AG08396 (cell line): ENCODE results near the gene KLHL26.

Experiments used
- DNase-seq: peaks from one replicate; pipeline ENCODE4 v3.0.0; 2012; ENCODE audit warnings: low spot score, mixed read lengths

Gene KLHL26

DNA sequence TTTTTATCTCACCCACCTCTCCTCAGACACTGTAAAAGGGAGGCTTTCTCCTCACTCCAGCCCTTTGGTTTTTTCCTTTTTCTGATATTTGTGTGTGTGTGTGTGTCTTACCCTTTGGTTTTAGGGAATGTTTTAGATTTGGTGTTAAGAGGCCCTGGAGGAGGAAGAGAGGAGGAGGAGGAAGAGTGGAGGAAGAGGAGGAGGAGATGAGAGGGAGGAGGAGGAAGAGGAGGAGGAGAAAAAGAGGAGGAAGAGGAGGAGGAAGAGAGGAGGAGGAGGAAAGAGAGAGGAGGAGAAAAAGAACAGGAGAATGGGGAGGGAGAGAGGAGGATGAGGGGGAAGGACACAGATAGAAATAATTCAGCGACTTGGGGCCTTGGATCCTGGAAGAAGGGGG is 10.5 kb downstream of the KLHL26 start:
- DNase-seq, result no peak

DNA sequence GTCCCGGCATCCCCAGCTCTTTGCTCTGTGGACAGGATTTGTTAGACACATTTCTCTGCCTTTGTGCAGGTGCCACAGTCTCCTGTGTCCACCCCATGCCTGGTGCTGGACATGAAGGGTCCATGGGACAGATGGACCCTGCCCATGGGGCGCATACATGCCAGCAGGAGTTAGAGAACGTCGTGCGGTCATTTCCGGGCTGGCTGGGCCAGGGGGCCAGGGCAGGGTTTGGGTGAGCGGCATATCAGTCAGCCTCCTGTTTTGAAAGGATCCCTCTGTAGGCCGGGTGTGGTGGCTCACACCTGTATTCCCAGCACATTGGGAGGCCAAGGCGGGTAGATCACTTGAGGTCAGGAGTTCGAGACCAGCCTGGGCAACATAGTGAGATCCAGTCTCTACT is 11.0 kb downstream of the KLHL26 start:
- no peak for DNase-seq

DNA sequence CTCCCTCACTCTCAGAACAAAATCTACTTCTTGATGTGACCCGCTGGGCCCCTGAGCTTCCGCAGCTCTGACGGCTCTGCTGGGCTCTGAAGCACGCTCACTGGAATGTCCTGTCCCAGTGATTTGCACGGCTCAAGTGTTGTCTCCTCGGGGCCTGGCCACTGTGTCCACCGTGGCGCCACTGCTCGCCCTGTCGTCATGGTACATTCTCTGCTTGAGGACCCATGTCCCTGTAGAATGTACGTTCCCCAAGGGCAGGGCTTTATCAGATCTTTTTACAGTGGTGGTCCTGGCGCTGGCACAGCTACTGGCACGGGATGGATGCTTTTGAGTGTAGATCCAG is 12.1 kb downstream of the KLHL26 start:
- no peak for DNase-seq

DNA sequence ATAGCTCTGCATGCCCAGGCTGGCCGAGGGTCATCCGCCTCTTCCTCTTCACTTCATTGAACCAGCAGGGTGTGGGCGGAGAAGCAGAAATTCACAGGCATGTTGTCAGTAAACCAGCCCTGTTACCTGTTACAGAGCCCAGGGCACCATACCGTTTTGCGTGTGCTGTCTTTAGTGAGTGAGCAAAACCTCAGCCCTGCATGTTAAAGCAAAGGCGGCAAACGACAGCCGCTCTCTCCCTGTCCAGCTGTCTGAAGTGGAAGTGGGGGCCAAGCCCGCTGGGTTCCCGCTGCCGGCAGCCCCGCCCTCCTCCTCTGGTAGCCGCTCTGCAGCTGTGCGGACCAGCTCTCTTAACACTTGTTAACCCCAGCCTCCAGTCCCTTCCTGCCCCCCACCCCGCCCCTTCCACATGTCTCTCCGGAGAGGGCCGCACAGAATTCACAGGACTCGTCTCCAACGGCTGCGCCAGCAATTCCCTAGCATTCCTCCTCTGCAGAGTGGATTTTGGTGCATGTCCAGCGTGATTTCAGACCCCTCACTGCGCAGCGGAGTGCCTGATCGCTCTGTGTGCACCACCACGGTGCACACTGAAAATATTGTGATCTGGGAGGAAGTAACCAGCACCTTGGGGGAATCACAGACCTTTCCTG is 12.7 kb downstream of the KLHL26 start:
- DNase-seq, result peak; percentile 59

DNA sequence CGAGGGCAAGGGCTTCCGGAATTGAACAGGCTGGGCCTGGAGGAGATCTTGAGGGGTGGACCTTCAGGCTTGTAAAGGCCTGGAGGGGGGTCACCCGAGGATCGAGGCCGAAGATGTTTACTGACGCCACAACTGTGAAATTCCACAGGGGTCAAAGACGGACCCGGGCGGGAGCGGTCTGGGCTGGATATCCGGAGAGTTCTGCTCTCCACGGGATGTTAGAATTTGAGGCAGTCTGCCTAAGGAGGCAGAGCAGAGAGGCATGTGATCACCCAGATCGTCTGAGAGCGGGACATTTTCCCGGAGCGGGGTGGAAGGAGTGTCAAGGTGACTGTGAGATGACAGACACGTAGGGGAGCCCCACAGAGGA is 13.2 kb downstream of the KLHL26 start:
- peak; percentile 64 for DNase-seq

DNA sequence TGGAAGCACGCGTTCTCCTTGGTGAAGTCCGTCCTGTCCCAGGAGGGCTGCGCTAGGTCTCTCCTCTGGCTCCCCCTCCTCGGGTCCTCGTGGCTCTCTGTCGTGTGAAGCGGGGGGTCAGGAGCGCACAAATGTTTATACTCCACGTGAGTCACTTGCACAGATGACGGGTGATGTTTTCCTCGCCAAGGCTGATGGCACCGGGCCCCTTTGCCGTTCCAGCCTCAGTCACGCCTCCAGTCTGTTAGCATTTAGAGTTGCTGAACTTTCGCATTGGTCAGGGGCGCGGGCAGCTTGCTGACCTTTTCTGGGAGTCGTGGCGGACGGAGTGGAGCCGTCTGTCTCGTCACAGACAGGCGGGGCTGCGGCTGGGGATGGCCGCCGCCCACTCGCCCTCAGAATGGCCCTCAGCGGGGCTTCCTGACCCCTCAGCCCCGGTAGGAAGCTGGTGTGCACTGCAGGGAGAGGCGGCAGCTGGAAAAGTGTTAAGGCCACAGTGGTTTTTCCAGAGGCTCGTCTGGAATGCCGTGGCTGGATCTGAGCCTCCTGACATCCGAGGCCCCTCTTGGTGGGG is 13.7 kb downstream of the KLHL26 start:
- peak; percentile 89 for DNase-seq

DNA sequence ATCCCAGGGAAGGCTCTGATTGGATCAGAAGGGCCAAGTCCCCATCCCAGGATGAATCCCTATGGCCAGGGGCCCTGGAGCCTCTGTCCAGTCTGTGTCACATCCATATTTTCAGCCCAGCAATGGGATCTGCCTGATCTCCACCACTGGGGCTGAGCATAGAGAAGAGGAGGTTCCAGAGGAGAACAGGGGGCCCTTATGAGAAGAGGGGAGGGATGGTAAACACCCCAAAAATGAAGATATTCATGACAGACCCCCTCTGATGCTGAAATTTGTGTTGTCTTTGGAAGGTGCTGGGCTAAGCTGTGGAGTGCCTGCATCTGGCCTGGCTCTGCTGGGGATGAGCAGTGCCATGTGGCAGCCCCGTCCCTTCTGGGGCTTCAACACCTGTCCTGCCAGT is 14.5 kb downstream of the KLHL26 start:
- DNase-seq, result no peak

DNA sequence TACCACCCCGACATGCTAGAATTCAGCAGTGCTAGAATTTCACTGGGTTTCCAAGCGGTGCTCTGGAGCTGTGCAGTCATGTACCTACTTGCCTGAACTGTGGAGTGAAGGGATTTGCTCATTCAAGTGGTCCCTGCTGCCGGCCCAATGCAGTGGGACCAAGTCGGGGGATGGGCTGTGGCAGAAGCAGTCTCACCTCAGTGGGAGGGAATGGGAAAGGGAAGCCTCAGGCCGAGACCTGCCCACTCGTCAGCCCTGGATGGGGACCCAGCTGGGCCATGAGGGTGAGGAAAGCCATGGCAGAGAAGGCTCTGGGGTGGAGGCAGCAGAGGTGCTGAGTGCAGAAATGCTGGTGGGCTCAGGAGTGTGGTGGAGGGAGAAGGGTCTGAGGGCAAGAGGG is 14.9 kb downstream of the KLHL26 start:
- no peak for DNase-seq

DNA sequence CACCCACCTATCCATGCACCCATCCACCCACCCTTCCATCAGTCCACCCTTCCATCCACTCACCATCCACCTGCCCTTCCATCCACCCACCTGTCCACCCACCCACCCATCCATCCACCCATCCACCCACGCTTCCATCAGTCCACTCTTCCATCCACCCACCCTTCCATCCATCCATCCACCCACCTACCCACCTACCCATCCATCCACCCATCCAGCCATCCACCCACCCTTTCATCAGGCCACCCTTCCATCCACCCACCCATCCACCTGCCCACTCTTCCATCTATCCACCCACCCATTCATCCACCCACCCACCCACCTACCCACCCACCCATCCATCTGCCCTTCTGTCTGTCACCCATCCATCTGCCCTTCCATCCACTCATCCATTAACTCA is 17.0 kb downstream of the KLHL26 start:
- DNase-seq, result no peak

DNA sequence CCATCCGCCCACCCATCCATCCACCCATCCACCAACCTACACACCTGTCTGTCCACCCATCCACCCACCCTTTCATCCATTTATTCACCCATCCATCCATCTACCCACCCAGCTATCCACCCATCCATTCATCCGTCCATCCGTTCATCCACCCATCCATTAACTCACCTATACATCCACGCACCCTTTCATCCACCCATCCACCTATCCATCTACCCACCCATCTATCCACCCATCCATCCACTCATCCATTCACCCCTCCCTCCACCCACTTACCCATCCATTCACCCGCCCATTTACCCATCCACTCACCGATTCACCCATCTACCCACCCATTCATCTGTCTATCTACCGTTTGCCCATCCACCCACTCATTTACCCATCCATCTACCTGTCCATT is 17.6 kb downstream of the KLHL26 start:
- DNase-seq, result no peak

DNA sequence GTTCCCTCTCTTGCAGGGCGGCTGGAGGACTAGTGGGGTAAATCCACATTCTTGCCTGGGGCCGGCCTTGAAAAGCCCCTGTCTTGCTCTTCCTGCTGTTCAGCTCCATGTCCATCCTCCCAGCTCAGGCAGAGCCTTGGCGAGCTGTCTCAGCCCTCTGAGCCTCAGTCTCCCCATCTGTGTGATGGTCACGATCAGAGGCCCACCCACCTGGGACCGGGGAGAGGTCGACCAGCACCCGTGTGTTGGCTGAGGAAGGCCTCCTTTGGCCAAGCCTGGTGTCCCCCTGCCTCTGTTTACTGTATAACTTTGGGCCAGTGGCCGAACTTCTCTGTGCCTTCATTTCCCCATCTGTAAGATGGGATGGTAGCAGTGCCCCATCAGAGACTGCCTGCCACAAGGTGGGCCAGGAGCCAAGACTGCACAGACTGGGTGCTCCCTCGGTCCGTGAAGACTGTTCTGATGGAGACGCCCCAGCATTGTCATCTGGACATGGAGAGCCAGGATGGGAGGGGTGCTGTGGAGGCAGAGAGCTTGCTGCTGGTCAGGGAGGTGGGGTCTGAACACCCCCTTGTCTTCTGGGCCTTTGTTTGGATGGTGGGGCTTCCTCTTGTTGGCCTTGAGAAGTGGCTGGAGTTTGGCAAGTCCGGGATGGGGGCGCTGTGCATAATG is 18.5 kb downstream of the KLHL26 start:
- no peak for DNase-seq

DNA sequence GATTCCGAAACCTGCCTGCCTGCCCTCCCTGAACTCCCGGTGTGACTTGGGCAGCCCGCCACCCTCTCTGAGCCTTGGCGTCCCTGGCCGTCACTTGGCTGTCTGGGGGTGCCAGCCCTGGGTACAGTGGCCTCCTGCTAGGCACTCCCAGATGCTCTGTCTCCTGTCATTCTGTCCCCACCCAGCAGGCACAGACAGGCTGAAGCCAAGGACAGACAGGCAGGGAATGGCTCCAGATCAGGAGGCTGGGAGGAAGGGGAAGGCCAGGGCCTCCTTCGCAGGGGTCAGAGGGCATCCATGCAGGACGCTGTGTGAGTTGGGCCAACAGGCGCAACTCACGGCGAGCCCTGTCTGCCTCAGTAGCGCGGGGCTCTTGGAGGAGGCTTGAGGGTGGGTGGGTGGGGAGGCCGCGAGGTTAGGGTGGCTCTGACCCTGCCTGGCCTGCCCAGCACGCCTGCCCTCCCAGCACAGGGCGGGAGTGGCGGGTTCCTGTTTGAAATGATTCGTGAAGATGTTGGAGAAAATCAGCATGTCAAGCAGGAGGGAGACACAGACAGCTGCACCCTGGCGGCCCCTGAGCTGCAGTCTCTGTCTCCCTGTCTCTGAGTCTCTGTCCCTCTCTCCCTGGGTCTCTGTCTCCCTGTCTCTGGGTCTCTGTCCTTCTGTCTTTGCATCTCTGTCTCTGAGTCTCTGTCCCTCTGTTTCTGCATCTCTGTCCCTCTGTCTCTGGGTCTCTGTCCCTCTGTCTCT is 19.7 kb downstream of the KLHL26 start:
- DNase-seq, result no peak

DNA sequence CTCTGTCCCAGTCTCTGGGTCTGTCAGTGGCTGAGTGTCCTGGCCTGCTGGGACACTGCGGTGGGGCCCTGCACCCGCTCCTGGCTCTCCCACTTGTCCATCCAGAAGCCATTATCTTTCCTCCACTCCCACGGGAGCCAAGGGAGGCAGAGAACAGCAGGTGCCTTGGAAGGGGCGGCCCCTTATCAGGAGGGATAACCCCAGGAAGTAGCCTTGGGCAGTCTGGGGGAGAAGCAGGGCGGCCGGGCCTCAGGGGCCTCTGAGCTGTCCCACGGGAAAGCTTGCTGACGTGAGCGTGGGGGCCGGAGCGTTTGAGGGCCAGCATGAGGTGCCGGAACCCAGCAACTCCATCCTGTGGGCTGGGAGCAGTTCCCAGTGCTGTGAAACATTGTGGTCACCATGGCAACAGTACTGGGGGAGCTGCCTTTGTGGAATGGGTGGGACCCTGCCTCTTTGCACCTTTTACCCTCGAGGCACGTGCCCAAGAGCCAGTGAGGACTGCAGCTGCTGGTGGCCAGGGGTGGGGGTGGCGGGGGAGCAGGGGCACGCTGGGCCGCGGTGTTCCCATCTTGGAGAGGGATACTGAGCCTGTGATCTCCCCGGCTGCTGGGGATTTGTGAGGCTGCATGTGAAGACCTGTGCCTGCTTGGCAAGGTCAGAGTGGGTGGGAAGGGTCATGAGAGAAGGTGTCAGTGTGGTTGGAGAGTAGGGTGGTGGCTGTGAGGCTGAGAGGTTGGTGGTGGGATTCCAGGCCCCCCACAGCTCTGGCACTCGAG is 20.9 kb downstream of the KLHL26 start:
- DNase-seq, result peak; percentile 88

DNA sequence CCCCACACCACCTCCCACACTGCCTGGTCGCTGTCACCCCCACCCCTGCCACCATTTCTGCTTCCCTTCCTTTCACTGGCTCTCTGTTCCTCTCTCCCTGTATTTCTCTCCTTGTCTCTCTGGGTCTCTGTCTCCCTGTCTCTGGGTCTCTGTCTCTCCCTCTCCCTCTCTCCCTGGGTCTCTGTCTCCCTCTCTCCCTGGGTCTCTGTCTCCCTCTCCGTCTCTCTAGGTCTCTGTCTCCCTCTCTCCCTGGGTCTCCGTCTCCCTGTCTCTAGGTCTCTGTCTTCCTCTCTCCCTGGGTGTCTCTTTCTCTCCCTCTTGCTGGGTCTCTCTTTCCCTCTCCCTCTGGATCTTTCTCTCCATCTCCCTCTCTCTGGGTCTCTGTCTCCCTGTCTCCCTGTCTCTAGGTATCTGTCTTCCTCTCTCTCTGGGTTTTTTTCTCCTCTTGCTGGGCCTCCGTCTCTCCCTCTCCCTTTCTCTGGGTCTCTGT is 21.6 kb downstream of the KLHL26 start:
- no peak for DNase-seq

DNA sequence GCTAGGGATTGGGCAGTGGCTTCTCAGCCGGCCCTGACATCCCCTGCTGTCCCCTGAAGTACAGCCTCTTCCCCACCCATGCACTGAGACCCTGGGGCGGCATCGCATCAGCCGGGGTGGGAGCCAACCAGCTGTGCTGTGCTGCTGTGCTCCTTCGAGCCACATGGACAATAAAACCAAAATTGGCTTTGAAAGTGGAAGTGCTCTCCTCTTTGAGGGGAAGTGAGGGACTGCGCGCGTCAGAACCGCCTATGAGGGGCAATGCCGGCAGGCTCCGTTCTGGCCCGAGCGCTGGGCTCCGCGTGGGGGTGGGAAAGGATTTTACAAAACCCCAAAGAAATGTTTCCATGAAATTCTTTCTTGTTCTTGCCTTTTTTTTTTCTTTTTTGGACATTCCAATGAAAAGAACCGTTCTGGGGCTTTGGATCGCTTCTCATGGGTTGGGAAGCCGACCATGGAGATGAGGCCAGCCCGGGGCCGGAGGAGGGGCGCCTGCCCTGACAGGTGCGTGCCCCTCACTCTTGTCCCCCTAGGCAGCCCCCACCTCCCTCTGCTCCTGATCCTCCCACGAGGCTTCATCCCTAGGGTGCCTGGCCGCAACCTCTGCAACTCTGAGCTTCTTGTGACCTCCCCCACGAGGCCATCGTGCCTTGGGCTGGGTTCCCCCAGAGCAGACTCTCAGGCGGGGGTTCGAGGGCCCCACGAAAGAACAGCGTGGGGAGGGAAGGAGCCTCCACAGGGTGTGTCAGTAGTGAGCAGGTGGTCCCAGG is 22.6 kb downstream of the KLHL26 start:
- no peak for DNase-seq

DNA sequence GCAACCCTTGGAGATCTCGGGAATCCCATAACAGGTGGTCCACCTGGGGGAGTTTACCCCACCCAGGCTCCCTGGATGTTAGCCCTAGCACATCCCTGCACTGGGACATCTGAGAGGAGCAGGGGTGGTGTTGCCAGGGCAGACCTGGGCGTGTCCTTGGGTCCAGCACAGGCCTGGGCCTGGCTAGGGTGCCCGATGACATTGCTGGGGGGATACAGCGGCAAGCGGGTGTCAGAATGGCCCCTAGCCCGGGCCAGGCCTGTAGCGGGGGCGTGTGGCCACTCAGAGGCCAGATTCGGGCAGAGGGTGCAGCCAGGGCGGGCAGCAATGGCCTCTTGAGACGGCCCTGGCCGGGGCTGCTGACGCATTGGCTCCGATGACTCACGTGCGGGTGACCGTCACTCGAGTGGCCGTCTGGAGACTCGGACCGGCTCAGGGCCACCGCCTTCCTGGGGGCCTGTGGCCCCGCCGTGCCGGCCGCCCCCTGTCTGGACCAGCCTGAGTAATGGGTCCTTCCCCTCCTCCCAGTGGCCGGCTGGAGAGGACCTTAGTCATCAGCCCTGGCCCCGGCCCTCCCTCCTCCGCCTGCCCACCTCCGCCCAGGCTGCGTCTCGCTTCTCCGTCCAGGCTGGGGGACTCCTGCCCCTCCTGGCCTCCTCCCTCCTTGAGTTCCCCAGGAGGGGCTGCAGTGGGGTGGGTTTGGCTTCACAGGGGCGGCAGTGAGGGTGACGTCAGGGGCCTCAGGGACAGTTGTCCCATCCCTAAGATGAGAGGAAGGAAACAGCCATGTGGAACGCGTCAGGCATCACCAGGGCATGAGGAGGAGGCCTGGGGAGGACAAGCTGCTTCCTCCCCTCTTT is 23.5 kb downstream of the KLHL26 start:
- peak; percentile 75 for DNase-seq

DNA sequence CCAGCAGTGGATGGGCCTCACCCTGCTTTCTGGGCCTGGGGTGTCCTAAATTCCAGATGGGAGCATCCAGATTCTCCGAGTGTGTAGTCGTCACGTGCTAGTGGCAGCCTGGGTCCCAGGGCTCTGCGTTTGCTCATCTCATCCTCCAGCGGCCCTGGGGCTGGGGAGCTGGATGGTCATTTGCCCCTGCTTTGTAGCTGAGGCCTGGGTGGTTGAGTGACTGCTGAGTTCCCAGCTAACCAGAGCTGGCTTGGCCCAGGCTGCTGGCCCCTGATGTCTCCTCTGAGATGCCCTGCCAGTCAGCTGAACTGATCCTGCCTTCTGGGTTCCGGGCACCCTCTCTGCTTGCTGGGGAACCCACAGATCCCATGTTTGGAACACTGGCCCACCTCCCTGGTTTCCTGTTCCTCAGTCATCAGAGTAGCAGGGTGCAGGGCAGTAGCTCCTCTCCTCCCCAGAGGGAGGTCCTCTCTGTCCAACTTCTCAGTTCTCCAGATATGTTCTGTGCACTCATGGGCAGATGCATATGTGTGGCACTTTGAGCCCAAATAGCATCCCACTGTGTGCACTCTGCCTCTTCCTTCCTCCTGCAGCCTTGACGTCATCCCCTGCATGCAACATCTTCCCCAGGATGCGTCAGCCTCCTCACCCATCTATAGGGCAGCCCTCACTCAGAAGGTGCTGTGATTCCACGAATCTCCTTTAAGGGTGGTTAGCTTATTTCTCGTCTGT is 24.3 kb downstream of the KLHL26 start:
- no peak for DNase-seq

DNA sequence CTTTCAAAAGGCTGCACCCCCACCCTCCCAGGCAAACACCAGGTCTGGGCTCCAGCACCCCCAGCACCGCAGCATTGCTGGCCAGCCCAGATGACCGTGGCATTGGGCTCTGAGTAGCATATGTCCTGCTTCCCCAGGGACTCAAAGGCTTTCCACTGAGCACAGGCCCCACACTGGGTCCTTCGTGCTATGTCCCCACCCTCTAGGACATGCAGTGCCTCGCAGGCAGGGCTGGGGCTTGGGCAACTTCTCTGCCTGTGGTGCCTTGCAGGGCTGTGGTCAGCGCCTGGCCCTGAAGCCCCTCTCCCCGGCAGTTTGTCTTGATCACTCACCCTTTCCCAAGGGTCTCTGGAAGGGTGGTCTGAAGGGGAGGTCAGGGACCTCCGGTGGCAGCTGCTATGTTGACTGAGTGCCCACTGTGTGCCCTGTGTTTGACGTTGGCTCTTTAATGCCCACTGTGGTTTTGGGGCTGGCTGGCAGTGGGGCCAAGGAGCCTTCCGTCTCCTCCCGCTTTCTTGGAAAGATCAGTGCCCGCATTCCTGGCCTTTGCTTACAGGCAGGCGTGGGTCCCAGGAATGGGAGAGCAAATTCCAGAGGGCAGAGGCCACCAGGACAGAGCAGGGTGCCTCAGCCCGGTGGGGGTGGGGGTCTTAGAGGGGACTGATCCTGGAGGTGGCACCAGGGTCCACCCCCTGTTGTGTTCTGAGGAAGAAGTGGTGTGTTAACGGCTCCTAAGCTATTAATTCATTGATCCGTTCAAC is 26.3 kb downstream of the KLHL26 start:
- DNase-seq, result no peak

DNA sequence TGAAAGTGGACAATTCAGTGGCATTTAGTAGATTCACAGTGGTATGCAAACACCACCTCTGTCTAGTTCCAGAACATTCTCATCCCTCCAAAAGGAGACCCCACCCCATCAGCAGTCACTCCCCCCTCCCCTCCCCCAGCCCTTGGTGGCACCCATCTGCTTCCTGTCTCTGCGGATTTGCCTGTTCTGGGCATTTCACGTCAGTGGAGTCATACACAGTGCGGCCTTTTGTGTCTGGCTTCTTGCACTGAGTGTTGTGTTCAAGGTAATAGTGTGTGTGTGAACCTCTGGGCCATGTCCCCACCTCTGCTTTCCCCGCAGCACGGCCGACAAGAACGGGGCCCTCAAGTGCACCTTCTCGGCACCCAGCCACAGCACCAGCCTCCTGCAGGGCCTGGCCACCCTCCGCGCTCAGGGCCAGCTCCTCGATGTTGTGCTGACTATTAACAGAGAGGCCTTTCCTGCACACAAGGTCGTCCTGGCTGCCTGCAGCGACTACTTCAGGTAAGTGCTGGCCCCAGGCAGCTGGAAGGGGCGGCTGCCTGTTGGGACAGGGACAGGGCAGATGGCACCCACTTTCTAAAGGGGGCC is 27.2 kb downstream of the KLHL26 start:
- no peak for DNase-seq
